Small intestine (tissue), 16 donors: ENCODE results near the gene OR4K17. TPM values are rescaled to one million over a fixed set of nuclear protein-coding genes. Genes with fewer than 3 reads are reported as not detected.
"Not testable (repeated sequence)": the region's sequence is repeated elsewhere in the genome, so short reads cannot be mapped to it uniquely, and the experiment has no call there.

ENCODE experiments used
- DNase-seq, 2 donors: peaks; one replicate each; pipeline versions ENCODE4 v3.0.0 to v3.0.0-alpha.2; 2013
- FAIRE-seq: peaks from 2 replicates; lab custom pipeline; 2012; peaks lifted over from hg19 to GRCh38; lab: Jason Lieb, UNC
- H3K27ac ChIP-seq, 3 donors: one replicate each; pipeline ENCODE4 v1.5.1; 2013; ENCODE audit warnings: low read length in 2 of 3, mild to moderate bottlenecking in 2 of 3, control low read depth in 1 of 3, inconsistent platforms in 1 of 3, low read depth in 1 of 3, moderate library complexity in 1 of 3
- H3K27me3 ChIP-seq, 3 donors: one replicate each; pipeline ENCODE4 v1.6.1; 2013; ENCODE audit warnings: low read length in 3 of 3, inconsistent platforms in 1 of 3; ENCODE audit not compliant: control insufficient read depth in 3 of 3, insufficient read depth in 3 of 3
- H3K36me3 ChIP-seq, 3 donors: one replicate each; pipeline ENCODE4 v1.6.1; 2013; ENCODE audit warnings: low read length in 3 of 3, inconsistent platforms in 1 of 3, low read depth in 1 of 3, mild to moderate bottlenecking in 1 of 3, moderate library complexity in 1 of 3; ENCODE audit not compliant: control insufficient read depth in 3 of 3, insufficient read depth in 2 of 3
- H3K4me1 ChIP-seq, 3 donors: one replicate each; pipeline ENCODE4 v1.6.1; 2013; ENCODE audit warnings: low read length in 2 of 3, inconsistent platforms in 1 of 3, low read depth in 1 of 3, mild to moderate bottlenecking in 1 of 3, moderate library complexity in 1 of 3; ENCODE audit not compliant: control insufficient read depth in 3 of 3, insufficient read depth in 2 of 3
- H3K4me3 ChIP-seq, 3 donors: one replicate each; pipeline ENCODE4 v1.5.1; 2013; ENCODE audit warnings: low read length in 3 of 3, control low read depth in 1 of 3, inconsistent platforms in 1 of 3, low read depth in 1 of 3, mild to moderate bottlenecking in 1 of 3, moderate library complexity in 1 of 3
- H3K9me3 ChIP-seq, 2 donors: one replicate each; pipeline ENCODE4 v1.6.1; 2013; ENCODE audit warnings: low read depth in 1 of 2, low read length in 1 of 2; ENCODE audit not compliant: control insufficient read depth in 2 of 2, insufficient read depth in 1 of 2
- WGBS, 3 donors: extraction: QIAGEN DNeasy Blood & Tissue Kit; methylation state at CpG; one replicate each; pipeline ENCODE4 v1.1.7; 2013; 5-methylcytosine and 5-hydroxymethylcytosine counted together
- long read RNA-seq, 10 donors: transcript quantifications; one replicate each; lab custom pipeline, GENCODE V29; 2026
- polyA plus RNA-seq, 4 donors: library from polyadenylated mRNA; stranded (reverse) in 3 of 4; unstranded in 1 of 4; fragments of 200-250 nt in 3 of 4; fragments of 120-200 nt in 1 of 4; gene quantifications; one replicate each; pipeline versions ENCODE4 v1.2.1 to v1.2.3, GENCODE V29; 2013
- donor health status: healthy with polysubstance abuse.
- donor health status: control.
- donor health status: control.
- donor health status: Bipolar disorder and iron deficiency.
- donor health status: healthy.

Gene OR4K17
- polyA plus RNA-seq: not detected
- long read RNA-seq, donor 1: 0 reads
- long read RNA-seq, donor 2: 0 reads
- long read RNA-seq, donor 3: 0 reads
- long read RNA-seq, donor 4: 0 reads
- long read RNA-seq, donor 5: 0 reads
- long read RNA-seq, donor 6: 0 reads
- long read RNA-seq, donor 7: 0 reads
- long read RNA-seq, donor 8: 0 reads
- long read RNA-seq, donor 9: 0 reads
- long read RNA-seq, donor 10: 0 reads

DNA sequence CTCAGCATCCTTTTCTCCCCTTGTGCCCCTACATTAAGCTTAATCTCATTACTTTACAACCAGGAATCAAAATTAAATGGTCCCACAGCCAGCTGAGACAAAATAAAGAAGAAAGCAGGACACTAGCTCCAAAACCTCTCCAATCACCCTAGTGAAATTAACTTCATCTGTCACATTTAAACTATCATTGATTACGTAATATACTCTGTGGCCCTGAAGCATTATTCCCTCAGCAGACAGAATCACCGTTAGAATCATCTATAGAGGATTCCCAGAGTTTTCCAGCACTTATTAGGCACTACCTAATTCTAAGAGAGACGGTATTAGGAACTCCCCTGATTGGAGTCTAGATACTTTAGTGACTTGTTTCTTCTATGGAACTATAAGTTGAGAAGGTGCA lies at the start of gene OR4K17:
Gene OR4K17 (plus strand): TSS at position 302 of the 400 bp plus-strand sequence. CDS start 6,761 bp downstream, outside the sequence.
- DNase-seq (no peak), FAIRE-seq (no peak)
- no peaks in the 10 kb centered on the region for H3K36me3 ChIP-seq
- H3K4me1 ChIP-seq: no peaks in the 10 kb centered on the region
- no peak within 1 kb of the TSS for H3K27ac ChIP-seq
- 47 to 63% (median 61%) methylated on average over 3 of the region's 3 CpGs for WGBS, 3 donors
- no peaks in the 10 kb centered on the region for H3K27me3 ChIP-seq
- peaks cover 0 to 2% of the 10 kb centered on the region in 2 donors for H3K9me3 ChIP-seq
- H3K4me3 ChIP-seq: no peak within 1 kb of the TSS

DNA sequence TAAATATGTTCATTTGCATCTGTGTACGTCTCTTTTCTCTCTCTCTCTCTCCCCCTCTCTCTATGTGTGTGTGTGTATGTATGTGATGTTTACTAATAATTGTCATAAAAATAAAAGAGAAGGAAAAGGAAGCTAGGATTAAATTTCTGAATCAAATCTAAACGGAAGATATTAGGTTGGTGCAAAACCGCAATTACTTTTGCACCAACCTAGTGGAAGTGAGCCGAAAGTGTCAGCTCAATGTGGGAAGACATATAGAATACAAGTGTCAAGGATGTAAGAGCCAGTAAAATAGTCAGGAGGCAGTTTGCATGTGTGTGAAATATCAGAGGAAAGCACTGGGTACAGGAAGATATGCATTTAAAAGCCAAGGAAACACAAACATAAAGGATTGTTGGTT lies 18.5 kb upstream of the OR4K17 start:
- H3K27me3 ChIP-seq: no peaks in the 10 kb centered on the region
- H3K4me3 ChIP-seq: no peak overlapping the region
- H3K27ac ChIP-seq: no peak overlapping the region
- DNase-seq (no peak), FAIRE-seq (no peak)
- peaks cover 0 to 7% of the 10 kb centered on the region in 2 donors for H3K9me3 ChIP-seq
- WGBS, 3 donors: 28 to 46% (median 43%) methylated on average over 4 of the region's 4 CpGs
- H3K4me1 ChIP-seq: no peaks in the 10 kb centered on the region
- H3K36me3 ChIP-seq: no peaks in the 10 kb centered on the region

DNA sequence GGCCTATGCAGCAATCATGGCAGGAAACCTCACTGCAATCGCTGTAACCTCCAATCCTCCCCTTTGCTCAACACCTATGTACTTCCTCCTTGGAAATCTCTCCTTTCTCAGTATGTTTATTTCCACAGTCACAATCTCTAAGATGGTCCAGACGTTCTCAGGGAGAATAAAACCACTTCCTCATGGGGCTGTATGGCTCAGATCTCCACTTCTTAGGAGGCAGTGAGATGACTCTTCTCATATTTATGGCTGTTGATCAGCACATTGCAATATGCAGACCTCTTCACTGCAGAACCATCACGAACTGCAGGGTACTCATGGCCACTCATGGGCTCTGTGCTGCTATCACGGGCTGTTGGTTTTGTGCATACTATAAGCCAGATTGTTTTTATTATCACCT lies 17.1 kb upstream of the OR4K17 start:
- no peak for DNase-seq
- Histone ChIP-seq H3K4me3 (no peak overlapping the region), H3K27ac (no peak overlapping the region), H3K4me1 (no peaks in the 10 kb centered on the region), H3K9me3 (peaks cover 0 to 7% of the 10 kb centered on the region in 2 donors), H3K36me3 (no peaks in the 10 kb centered on the region), H3K27me3 (no peaks in the 10 kb centered on the region)
- no peak for FAIRE-seq
- 26 to 30% (median 27%) methylated on average over 4 of the region's 4 CpGs for WGBS, 3 donors

DNA sequence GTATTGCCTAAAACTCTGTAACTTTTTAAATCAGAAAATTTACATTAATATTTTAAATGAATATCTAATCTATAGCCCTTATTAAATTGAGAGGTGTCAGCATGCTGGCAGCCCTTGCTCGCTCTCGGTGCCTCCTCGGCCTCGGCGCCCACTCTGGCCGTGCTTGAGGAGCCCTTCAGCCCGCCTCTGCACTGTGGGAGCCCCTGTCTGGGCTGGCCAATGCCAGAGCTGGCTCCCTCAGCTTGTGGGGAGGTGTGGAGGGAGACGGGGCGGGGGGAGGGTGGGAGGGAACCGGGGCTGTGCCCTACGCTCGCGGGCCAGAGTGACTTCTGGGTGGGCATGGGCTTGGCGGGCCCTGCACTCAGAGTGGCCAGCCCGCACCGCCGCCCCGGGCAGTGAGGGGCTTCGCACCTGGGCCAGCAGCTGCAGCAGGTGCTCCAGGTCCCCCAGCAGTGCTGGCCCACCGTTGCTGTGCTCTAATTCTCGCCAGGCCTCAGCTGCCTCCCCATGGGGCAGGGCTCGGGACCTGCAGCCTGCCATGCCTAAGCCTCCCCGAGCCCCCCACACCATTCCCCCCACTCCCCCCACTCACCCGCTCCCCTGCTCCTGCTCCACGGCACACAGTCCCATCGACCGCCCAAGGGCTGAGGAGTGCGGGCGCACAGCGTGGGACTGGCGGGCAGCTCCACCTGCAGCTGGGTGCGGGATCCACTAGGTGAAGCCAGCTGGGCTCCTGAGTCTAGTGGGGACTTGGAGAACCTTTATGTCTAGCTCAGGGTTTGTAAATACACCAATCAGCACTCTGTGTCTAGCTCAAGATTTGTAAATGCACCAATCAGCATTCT lies 11.4 kb upstream of the OR4K17 start:
- H3K27ac ChIP-seq, H3K27me3 ChIP-seq, FAIRE-seq, H3K9me3 ChIP-seq, H3K36me3 ChIP-seq, H3K4me3 ChIP-seq, DNase-seq, H3K4me1 ChIP-seq: not testable (repeated sequence)
- 83 to 87% (median 87%) methylated on average over 24 to 32 of the region's 32 CpGs for WGBS, 3 donors

DNA sequence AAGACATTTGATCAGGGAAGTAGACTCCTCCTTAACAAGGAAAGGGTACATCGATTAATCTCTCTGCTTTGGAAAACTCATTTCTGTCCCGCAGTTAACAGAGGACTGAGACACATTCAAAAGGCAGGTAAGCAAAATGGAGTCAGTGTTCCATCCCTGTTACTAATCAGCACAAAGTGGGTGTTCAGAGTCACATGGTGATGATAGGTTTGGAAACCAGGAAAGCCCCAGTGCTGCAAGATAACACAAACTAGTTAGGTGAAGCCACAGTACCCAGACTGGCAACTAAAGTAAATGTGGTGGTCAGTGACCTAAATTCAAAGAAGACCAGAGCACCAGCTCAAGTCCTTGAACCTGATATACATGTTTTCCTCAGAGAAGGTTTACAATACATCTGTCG lies 1.8 kb downstream of the OR4K17 start:
- Histone ChIP-seq H3K4me1 (no peaks in the 10 kb centered on the region), H3K9me3 (peaks cover 0 to 5% of the 10 kb centered on the region in 2 donors), H3K36me3 (no peaks in the 10 kb centered on the region), H3K4me3 (no peak overlapping the region), H3K27ac (no peak overlapping the region), H3K27me3 (no peaks in the 10 kb centered on the region)
- no peak for FAIRE-seq
- no peak for DNase-seq
- 71 to 82% (median 79%) methylated on average over 3 of the region's 3 CpGs for WGBS, 3 donors

DNA sequence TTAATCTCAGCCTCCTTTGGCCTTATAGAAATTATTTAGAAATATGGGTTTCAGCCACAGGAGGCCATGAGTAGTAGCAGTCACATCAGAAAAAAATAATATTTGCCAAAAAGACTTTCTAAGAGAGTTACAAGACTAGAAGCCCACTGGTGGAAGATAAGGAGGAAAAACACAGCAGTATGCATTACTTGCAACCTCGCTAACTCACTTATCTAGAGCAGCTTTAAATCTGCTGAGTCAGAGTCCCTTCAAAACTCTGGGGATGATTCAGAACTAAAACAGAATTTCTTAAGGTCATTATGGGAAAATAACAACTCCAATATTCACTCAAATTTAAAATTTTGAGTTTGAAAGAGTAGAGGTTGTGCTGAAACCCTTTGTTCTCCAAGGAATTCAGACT lies 6.2 kb downstream of the OR4K17 start:
- H3K4me3 ChIP-seq: no peak overlapping the region
- no peak overlapping the region for H3K27ac ChIP-seq
- H3K27me3 ChIP-seq: no peaks in the 10 kb centered on the region
- no peaks in the 10 kb centered on the region for H3K36me3 ChIP-seq
- H3K4me1 ChIP-seq: no peaks in the 10 kb centered on the region
- 38 to 59% (median 54%) methylated on average over 1 of the region's 1 CpG for WGBS, 3 donors
- peaks cover 2 to 17% of the 10 kb centered on the region in 2 donors for H3K9me3 ChIP-seq
- DNase-seq (no peak), FAIRE-seq (no peak)

DNA sequence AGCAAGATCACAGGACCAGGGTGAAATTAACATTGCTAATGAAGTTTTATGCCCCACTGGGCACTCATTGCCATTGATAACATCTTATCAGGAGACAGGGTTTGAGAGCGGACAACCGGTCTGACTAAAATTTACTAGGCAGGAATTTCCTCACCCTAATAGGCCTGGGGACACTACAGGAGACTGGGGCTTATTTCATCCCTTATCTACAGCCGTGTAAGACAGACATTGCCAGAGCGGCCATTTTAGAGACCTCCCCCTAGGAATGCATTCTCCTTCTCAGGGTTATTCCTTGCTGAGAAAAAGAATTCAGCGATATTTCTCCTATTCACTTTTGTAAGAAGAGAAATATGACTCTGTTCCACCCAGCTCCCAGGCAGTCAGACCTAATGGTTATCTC lies 8.3 kb downstream of the OR4K17 start:
- no peak for DNase-seq
- Histone ChIP-seq H3K4me1 (no peaks in the 10 kb centered on the region), H3K4me3 (no peak overlapping the region), H3K27ac (no peak overlapping the region), H3K27me3 (no peaks in the 10 kb centered on the region), H3K9me3 (peaks cover 2 to 17% of the 10 kb centered on the region in 2 donors), H3K36me3 (no peaks in the 10 kb centered on the region)
- WGBS, 3 donors: 77 to 82% (median 79%) methylated on average over 5 of the region's 5 CpGs
- no peak for FAIRE-seq

DNA sequence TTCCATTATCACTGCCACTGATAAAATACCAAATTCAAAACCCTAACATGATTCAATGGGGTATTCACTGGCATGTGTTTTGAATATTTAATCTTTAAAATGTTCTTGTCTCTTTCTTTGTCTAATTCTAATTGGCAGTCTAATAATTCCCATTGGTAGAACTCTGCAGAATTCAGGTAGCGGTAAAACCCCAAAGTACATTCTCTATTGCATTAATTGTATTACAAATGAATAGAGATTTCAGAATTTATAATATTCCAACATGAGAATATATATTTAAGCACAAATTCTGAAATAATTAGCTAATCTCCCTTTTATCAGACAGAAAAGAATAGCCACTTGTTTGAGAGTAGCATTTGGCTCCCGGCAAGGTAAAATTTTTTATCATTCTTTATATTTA lies 28.0 kb downstream of the OR4K17 start, which contains the start of gene OR4N5:
Gene OR4N5 (plus strand): TSS at position 301 of the 400 bp plus-strand sequence. CDS start 4,916 bp downstream, outside the sequence.
- no peaks in the 10 kb centered on the region for H3K4me1 ChIP-seq
- no peak within 1 kb of the TSS for H3K27ac ChIP-seq
- no peak within 1 kb of the TSS for H3K4me3 ChIP-seq
- H3K27me3 ChIP-seq: no peaks in the 10 kb centered on the region
- no peaks in the 10 kb centered on the region for H3K36me3 ChIP-seq
- DNase-seq (no peak), FAIRE-seq (no peak)
- 83 to 92% (median 87%) methylated on average over 2 of the region's 2 CpGs for WGBS, 3 donors
- H3K9me3 ChIP-seq: peaks cover 0 to 4% of the 10 kb centered on the region in 2 donors
